Measurements from ENCODE around the gene KRTAP19-6. TPM values are rescaled to one million over a fixed set of nuclear protein-coding genes. Genes with fewer than 3 reads are reported as not detected.

KRTAP19-6 gene
- total RNA-seq, 1 experiment from 2014 or later: not detected

DNA sequence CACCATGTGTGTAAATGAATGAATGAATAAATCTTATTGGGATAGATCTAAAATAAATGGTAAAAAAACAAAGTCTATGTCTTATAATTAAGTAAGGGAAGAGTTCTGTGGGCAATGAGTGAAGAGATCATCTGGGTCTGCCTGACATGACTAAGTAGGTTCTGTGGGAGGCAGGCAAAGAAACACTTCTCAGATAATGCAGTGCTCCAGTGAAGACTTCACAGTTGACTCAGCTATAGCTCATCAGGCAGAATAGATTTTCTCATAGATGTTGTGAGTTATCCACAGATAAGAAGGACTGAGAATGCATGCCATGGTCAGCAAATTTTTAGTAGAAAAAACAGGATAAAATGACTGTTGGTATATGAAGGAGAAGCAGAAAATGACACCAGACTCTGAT is 36.1 kb upstream of the KRTAP19-6 start:
- no peak overlapping the region for H2BK20ac ChIP-seq (ENCODE audit: low read depth, low read length, poor library complexity, severe bottlenecking)
- no peak overlapping the region for H2BK12ac ChIP-seq (ENCODE audit: insufficient read length, low read depth, low read length)
- no peaks in the 10 kb centered on the region for H3K4me1 Mint-ChIP-seq
- H3K9ac ChIP-seq (ENCODE audit: extremely low read depth, insufficient read length, low read length): no peak overlapping the region
- H3K27ac ChIP-seq (ENCODE audit: insufficient read length, low read depth, low read length): no peak overlapping the region
- no peak overlapping the region for H2BK5ac ChIP-seq (ENCODE audit: insufficient read length, low read length)
- no peak overlapping the region for H4K91ac ChIP-seq (ENCODE audit: insufficient read length, low read depth, low read length)
- no peaks in the 10 kb centered on the region for H3K9me3 ChIP-seq (ENCODE audit: control insufficient read depth, low read depth, low read length)
- no peak overlapping the region for H3K14ac ChIP-seq (ENCODE audit: insufficient read depth, low read length)
- no peak overlapping the region for H3K27ac Mint-ChIP-seq
- no peaks in the 10 kb centered on the region for H3K4me1 ChIP-seq (ENCODE audit: insufficient read depth, low read length)
- H2AFZ ChIP-seq (ENCODE audit: low read length): no peak overlapping the region
- H2BK120ac ChIP-seq (ENCODE audit: low read depth, low read length, poor library complexity, severe bottlenecking): no peak overlapping the region
- no peaks in the 10 kb centered on the region for H4K20me1 ChIP-seq (ENCODE audit: control insufficient read depth, insufficient read depth, insufficient read length)
- no peak overlapping the region for H3T11ph ChIP-seq (ENCODE audit: low read length)
- no peak overlapping the region for H2AK5ac ChIP-seq (ENCODE audit: insufficient read length, low read length)
- no peak overlapping the region for H3K56ac ChIP-seq (ENCODE audit: insufficient read length, low read depth, low read length)
- H3K23ac ChIP-seq (ENCODE audit: insufficient read length, low read depth, low read length): no peak overlapping the region
- H3K79me2 ChIP-seq (ENCODE audit: insufficient read depth, low read length): no peaks in the 10 kb centered on the region
- H3K27me3 Mint-ChIP-seq (ENCODE audit: low read depth): no peaks in the 10 kb centered on the region; the same call in 1 of the 2 replicates
- H3K79me1 ChIP-seq (ENCODE audit: insufficient read depth, low read depth, low read length, poor library complexity, severe bottlenecking): no peaks in the 10 kb centered on the region
- peaks cover 0 to 3% of the 10 kb centered on the region in 2 experiments; a peak in 1 of 5 replicates for H3K9me3 Mint-ChIP-seq
- no peak overlapping the region for H3K4ac ChIP-seq (ENCODE audit: low read depth, low read length)
- H3K4me3 Mint-ChIP-seq: no peak overlapping the region
- no peak overlapping the region for H4K8ac ChIP-seq (replicated peaks; ENCODE audit: insufficient read length, low read depth, low read length)
- DNase-seq: no peak
- no peak overlapping the region for H3K4me2 ChIP-seq (ENCODE audit: insufficient read depth, insufficient read length, low read length)
- peaks cover 0 to 10% (median 0%) of the 10 kb centered on the region in 3 experiments; a peak in 2 of 7 replicates for H3K36me3 Mint-ChIP-seq (ENCODE audit: insufficient read depth in 1 of 3, low read depth in 3 of 3)
- no peak overlapping the region for H3K18ac ChIP-seq (ENCODE audit: insufficient read length, low read depth, low read length)
- no peak overlapping the region for H2BK15ac ChIP-seq (ENCODE audit: low read depth, low read length)
- H3K27me3 ChIP-seq (ENCODE audit: insufficient read depth, low read length): no peaks in the 10 kb centered on the region
- TF ChIP-seq, protein P1, sequence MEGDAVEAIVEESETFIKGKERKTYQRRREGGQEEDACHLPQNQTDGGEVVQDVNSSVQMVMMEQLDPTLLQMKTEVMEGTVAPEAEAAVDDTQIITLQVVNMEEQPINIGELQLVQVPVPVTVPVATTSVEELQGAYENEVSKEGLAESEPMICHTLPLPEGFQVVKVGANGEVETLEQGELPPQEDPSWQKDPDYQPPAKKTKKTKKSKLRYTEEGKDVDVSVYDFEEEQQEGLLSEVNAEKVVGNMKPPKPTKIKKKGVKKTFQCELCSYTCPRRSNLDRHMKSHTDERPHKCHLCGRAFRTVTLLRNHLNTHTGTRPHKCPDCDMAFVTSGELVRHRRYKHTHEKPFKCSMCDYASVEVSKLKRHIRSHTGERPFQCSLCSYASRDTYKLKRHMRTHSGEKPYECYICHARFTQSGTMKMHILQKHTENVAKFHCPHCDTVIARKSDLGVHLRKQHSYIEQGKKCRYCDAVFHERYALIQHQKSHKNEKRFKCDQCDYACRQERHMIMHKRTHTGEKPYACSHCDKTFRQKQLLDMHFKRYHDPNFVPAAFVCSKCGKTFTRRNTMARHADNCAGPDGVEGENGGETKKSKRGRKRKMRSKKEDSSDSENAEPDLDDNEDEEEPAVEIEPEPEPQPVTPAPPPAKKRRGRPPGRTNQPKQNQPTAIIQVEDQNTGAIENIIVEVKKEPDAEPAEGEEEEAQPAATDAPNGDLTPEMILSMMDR (conservative IDR thresholded peaks at IDR 0.05): no peak
- H4K5ac ChIP-seq (ENCODE audit: insufficient read length, low read depth, low read length): no peak overlapping the region
- H3K23me2 ChIP-seq (ENCODE audit: insufficient read length, low read depth, low read length, poor library complexity, severe bottlenecking): no peaks in the 10 kb centered on the region

All from H9 (cell line).